GM21528 (cell line): ENCODE results near the gene KRT77.
"Not testable (repeated sequence)": the region's sequence is repeated elsewhere in the genome, so short reads cannot be mapped to it uniquely, and the experiment has no call there.

ENCODE experiments used
- ATAC-seq: cut with Tn5 transposase; IDR thresholded peaks from one replicate; pipeline ENCODE4 v1.9.1; 2021; ENCODE audit warnings: mild to moderate bottlenecking, moderate library complexity; ENCODE audit not compliant: unreplicated experiment, low FRiP score

Gene KRT77

GRCh38 chr12:52679875-52680274, 23.4 kb downstream of the KRT77 start:
- no peak for ATAC-seq

GRCh38 chr12:52677671-52678070, 25.7 kb downstream of the KRT77 start:
- ATAC-seq = no peak

GRCh38 chr12:52677126-52677525, 26.2 kb downstream of the KRT77 start:
- ATAC-seq = no peak

GRCh38 chr12:52676163-52676562, 27.2 kb downstream of the KRT77 start:
- no peak for ATAC-seq

GRCh38 chr12:52675301-52675701, 28.0 kb downstream of the KRT77 start:
- ATAC-seq = no peak

GRCh38 chr12:52674433-52674775, 28.9 kb downstream of the KRT77 start:
- ATAC-seq = no peak

- ATAC-seq = no peak
Observed at GRCh38 chr12:52673713-52674432, 29.5 kb downstream of the KRT77 start.

GRCh38 chr12:52673217-52673616, 30.1 kb downstream of the KRT77 start:
- no peak for ATAC-seq

GRCh38 chr12:52672321-52672933, 30.9 kb downstream of the KRT77 start:
- ATAC-seq = no peak

- no peak for ATAC-seq
Observed at GRCh38 chr12:52670961-52671360, 32.4 kb downstream of the KRT77 start.

GRCh38 chr12:52670506-52670905, 32.8 kb downstream of the KRT77 start:
- ATAC-seq = no peak

GRCh38 chr12:52669941-52670340, 33.4 kb downstream of the KRT77 start:
- not testable (repeated sequence) for ATAC-seq

GRCh38 chr12:52669426-52669825, 33.9 kb downstream of the KRT77 start:
- no peak for ATAC-seq

GRCh38 chr12:52667931-52668330, 35.4 kb downstream of the KRT77 start:
- ATAC-seq = no peak

- ATAC-seq = no peak
Observed at GRCh38 chr12:52667509-52667908, 35.8 kb downstream of the KRT77 start.

- no peak for ATAC-seq
Observed at GRCh38 chr12:52666471-52666870, 36.9 kb downstream of the KRT77 start.

GRCh38 chr12:52663420-52663819, 39.9 kb downstream of the KRT77 start:
- ATAC-seq = no peak

GRCh38 chr12:52662918-52663229, 40.5 kb downstream of the KRT77 start:
- ATAC-seq = no peak

- ATAC-seq = no peak
Observed at GRCh38 chr12:52662093-52662917, 41.0 kb downstream of the KRT77 start.

GRCh38 chr12:52661668-52662067, 41.7 kb downstream of the KRT77 start:
- ATAC-seq = no peak

GRCh38 chr12:52660934-52661499, 42.3 kb downstream of the KRT77 start:
- no peak for ATAC-seq
